ENCODE data around the gene KITLG.

DNA sequence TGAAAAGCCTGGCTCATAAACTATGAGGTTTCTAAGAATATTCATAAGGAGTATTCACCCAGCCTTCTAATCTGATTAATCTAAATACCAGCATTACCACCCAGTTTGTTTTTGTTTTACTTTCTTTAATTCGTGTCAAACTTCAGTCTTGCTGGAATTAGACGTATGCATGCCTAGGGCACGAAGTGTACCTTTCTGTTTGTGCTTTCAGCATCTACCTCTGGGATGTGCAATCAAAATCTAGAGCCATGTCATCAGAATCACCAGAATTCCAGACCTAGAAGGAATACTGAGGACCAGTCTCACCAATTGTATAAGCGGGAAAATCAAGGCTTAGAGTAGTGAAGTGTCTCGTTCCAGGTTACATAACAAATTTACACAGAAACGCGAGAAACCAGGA, 57.3 kb downstream of the KITLG start:
- TF ChIP-seq CTCF (conservative IDR thresholded peaks at IDR 0.05; ENCODE audit: low read depth, low read length): no peak
- TF ChIP-seq EZH2 (IDR thresholded peaks at IDR 0.05; ENCODE audit: borderline replicate concordance, low read depth, low read length, poor library complexity, severe bottlenecking): no peak
